ENCODE data around the gene ZNF385A.

DNA sequence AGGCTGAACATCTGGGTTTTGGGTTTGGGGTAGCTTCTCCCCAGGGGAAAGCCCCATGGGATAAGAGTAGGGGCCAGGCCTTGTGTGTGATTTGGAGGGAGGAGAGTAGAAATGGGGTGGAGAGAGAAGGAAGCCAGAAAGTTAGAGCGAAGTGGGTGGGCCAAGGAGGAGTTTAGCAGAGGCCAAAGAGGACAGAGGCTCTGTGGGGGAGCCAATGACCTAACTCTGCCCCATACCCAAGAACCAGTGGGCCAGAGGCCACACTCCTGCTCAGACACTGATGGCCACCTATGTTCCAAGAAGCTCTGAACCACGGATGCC, 9.3 kb downstream of the ZNF385A start:
- TF ChIP-seq, protein P1, sequence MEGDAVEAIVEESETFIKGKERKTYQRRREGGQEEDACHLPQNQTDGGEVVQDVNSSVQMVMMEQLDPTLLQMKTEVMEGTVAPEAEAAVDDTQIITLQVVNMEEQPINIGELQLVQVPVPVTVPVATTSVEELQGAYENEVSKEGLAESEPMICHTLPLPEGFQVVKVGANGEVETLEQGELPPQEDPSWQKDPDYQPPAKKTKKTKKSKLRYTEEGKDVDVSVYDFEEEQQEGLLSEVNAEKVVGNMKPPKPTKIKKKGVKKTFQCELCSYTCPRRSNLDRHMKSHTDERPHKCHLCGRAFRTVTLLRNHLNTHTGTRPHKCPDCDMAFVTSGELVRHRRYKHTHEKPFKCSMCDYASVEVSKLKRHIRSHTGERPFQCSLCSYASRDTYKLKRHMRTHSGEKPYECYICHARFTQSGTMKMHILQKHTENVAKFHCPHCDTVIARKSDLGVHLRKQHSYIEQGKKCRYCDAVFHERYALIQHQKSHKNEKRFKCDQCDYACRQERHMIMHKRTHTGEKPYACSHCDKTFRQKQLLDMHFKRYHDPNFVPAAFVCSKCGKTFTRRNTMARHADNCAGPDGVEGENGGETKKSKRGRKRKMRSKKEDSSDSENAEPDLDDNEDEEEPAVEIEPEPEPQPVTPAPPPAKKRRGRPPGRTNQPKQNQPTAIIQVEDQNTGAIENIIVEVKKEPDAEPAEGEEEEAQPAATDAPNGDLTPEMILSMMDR (IDR thresholded peaks at IDR 0.05 in 4 of 5, conservative IDR thresholded peaks at IDR 0.05 in 1 of 5): no peak
- TF ChIP-seq POLR2A (IDR thresholded peaks at IDR 0.05): no peak
